ENCODE measurements around the gene MYO15B.
"Not testable (repeated sequence)": the region's sequence is repeated elsewhere in the genome, so short reads cannot be mapped to it uniquely, and the experiment has no call there.

MYO15B gene

GRCh38 chr17:75637551-75637950 lies 50.0 kb downstream of the MYO15B start:
- no peak for DNase-seq
- Mint-ChIP-seq H3K27me3 (ENCODE audit: low read depth, poor library complexity) (peaks cover 3% of the 10 kb centered on the region), H3K36me3 (ENCODE audit: low read depth) (no peaks in the 10 kb centered on the region), H3K9me3 (no peaks in the 10 kb centered on the region), H3K27ac (no peak overlapping the region), H3K4me3 (no peak overlapping the region), H3K4me1 (peaks cover 34% of the 10 kb centered on the region)
- no peak for TF ChIP-seq CTCF (IDR thresholded peaks at IDR 0.05)

GRCh38 chr17:75638039-75638438 lies 50.4 kb downstream of the MYO15B start:
- not testable (repeated sequence) for DNase-seq; H3K27ac Mint-ChIP-seq; H3K27me3 Mint-ChIP-seq (ENCODE audit: low read depth, poor library complexity); H3K36me3 Mint-ChIP-seq (ENCODE audit: low read depth); H3K9me3 Mint-ChIP-seq; H3K4me3 Mint-ChIP-seq
- H3K4me1 Mint-ChIP-seq, result peaks cover 29% of the 10 kb centered on the region

- DNase-seq, result no peak
- Mint-ChIP-seq H3K27me3 (ENCODE audit: low read depth, poor library complexity) (peaks cover 3% of the 10 kb centered on the region), H3K4me3 (no peak overlapping the region), H3K9me3 (no peaks in the 10 kb centered on the region), H3K36me3 (ENCODE audit: low read depth) (no peaks in the 10 kb centered on the region), H3K27ac (no peak overlapping the region), H3K4me1 (peaks cover 20% of the 10 kb centered on the region)
- TF ChIP-seq CTCF (IDR thresholded peaks at IDR 0.05), result no peak
Measured at GRCh38 chr17:75638893-75639292, 51.3 kb downstream of the MYO15B start.

GRCh38 chr17:75639327-75639726 lies 51.7 kb downstream of the MYO15B start:
- peaks cover 3% of the 10 kb centered on the region for H3K27me3 Mint-ChIP-seq (ENCODE audit: low read depth, poor library complexity)
- no peaks in the 10 kb centered on the region for H3K9me3 Mint-ChIP-seq
- no peak overlapping the region for H3K27ac Mint-ChIP-seq
- no peak for TF ChIP-seq CTCF (IDR thresholded peaks at IDR 0.05)
- peaks cover 16% of the 10 kb centered on the region for H3K4me1 Mint-ChIP-seq
- H3K4me3 Mint-ChIP-seq, result no peak overlapping the region
- no peaks in the 10 kb centered on the region for H3K36me3 Mint-ChIP-seq (ENCODE audit: low read depth)
- DNase-seq, result no peak

- Mint-ChIP-seq H3K9me3 (no peaks in the 10 kb centered on the region), H3K27ac (no peak overlapping the region), H3K4me1 (peaks cover 10% of the 10 kb centered on the region), H3K36me3 (ENCODE audit: low read depth) (no peaks in the 10 kb centered on the region), H3K4me3 (no peak overlapping the region), H3K27me3 (ENCODE audit: low read depth, poor library complexity) (peaks cover 3% of the 10 kb centered on the region)
- no peak for TF ChIP-seq CTCF (IDR thresholded peaks at IDR 0.05)
- no peak for DNase-seq
Measured at GRCh38 chr17:75639771-75640555, 52.4 kb downstream of the MYO15B start.

- Mint-ChIP-seq H3K9me3 (no peaks in the 10 kb centered on the region), H3K4me1 (peaks cover 3% of the 10 kb centered on the region), H3K4me3 (no peak overlapping the region), H3K36me3 (ENCODE audit: low read depth) (no peaks in the 10 kb centered on the region), H3K27ac (no peak overlapping the region), H3K27me3 (ENCODE audit: low read depth, poor library complexity) (peaks cover 3% of the 10 kb centered on the region)
- TF ChIP-seq CTCF (IDR thresholded peaks at IDR 0.05), result no peak
- no peak for DNase-seq
Measured at GRCh38 chr17:75640556-75641119, 53.0 kb downstream of the MYO15B start.
